ENCODE data around the gene TMEM109. TPM values are rescaled to one million over a fixed set of nuclear protein-coding genes. Genes with fewer than 3 reads are reported as not detected.

The TMEM109 gene
- total and polyA plus RNA-seq, 2 of the 8 experiments (the other 6 are each of a cell fraction or from before 2014, with no cell fraction given): 27.3 to 30.3 TPM

DNA sequence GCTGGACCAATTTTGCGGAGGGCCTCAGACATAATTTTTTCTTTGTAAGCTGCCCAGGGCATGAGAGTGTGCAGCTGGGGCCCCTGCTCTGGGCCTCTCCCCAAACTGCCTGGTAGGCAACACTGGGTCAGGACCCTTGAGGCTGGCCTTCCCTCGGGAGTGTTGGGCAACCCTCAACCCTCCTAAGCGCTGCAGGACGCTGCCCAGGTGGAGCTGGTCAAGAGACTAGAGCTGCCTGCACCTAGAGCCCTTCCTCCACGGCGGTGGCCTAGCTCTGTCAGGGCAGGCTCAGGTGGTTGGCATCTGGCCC, 9.8 kb downstream of the TMEM109 start (continued):
- TF ChIP-seq CHD7 (IDR thresholded peaks at IDR 0.05; ENCODE audit: insufficient replicate concordance, low read length) (no peak), EGR1 (IDR thresholded peaks at IDR 0.05; ENCODE audit: borderline replicate concordance, low read depth, low read length) (no peak), JUN (IDR thresholded peaks at IDR 0.05; ENCODE audit: low read depth, low read length) (no peak), POLR2AphosphoS5 (IDR thresholded peaks at IDR 0.05; ENCODE audit: low read depth, low read length) (no peak), MAFK (IDR thresholded peaks at IDR 0.05; ENCODE audit: low read depth, low read length) (no peak), CBX5 (IDR thresholded peaks at IDR 0.05; ENCODE audit: low read depth, low read length) (no peak), SP1 (IDR thresholded peaks at IDR 0.05; ENCODE audit: low read depth, low read length) (no peak), KDM4A (IDR thresholded peaks at IDR 0.05; ENCODE audit: low read depth, low read length, severe bottlenecking) (no peak), TCF12 (IDR thresholded peaks at IDR 0.05; ENCODE audit: low read depth, low read length) (no peak), KDM1A (IDR thresholded peaks at IDR 0.05; ENCODE audit: borderline replicate concordance, low read length) (no peak)
